ENCODE measurements around the gene DENND1B. TPM values are rescaled to one million over a fixed set of nuclear protein-coding genes. Genes with fewer than 3 reads are reported as not detected.
"Not testable (repeated sequence)": the region's sequence is repeated elsewhere in the genome, so short reads cannot be mapped to it uniquely, and the experiment has no call there.

The DENND1B gene
- total RNA-seq, 1 experiment from 2014 or later, result 12.7 TPM

DNA sequence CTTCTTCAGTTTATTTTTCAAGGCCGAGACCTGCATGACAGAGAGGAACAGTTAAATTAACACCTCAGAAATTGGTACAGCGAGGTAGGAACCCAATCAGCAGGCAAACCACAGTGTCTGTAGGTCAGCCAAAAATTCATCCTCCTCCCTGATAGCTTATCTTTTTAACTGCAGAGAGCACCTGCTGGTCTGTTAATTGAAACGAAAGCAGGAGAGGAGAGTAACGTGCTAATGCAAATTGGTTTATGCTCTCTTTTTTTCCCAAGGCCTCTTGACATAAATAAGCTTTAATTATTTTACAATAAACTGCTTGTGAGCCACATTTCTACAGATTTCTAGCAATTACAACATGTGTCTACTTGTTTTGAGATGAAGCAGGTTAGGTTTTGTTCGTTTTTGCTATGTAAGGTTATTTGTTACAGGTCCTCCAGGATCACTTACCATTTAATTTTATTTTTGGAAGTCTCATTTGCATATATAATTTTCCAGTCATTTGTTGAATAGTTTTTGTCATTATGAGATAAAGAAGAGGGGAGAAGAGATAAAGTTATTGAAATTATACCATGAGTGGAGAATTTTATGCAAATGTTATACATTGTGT is 179.9 kb downstream of the DENND1B start:
- no peak for DNase-seq
- Histone ChIP-seq H3K27me3 (no peaks in the 10 kb centered on the region), H3K36me3 (no peaks in the 10 kb centered on the region), H3K4me3 (no peak overlapping the region), H3K9me3 (no peaks in the 10 kb centered on the region)

DNA sequence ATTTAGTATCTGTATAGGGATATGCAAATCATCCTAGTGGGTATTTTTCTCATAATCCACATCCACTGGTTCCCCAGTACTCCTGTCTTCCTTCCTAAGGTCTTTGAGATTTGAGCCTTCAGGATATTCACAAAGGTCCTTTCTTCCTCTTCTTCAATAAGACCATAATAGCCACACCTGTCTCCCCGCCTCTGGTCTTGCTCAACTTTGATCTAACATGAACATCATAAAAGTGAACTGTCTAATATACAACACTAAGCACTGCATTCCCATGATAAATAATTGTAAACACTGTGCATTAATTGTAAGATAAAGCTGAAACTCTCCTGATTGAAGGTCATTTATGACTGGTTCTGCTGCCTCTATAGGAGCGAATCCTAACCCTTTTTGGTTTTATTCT is 184.6 kb downstream of the DENND1B start:
- H3K4me3 ChIP-seq, result no peak overlapping the region
- H3K27me3 ChIP-seq, result no peaks in the 10 kb centered on the region
- H3K36me3 ChIP-seq, result no peaks in the 10 kb centered on the region
- DNase-seq, result no peak
- no peaks in the 10 kb centered on the region for H3K9me3 ChIP-seq

DNA sequence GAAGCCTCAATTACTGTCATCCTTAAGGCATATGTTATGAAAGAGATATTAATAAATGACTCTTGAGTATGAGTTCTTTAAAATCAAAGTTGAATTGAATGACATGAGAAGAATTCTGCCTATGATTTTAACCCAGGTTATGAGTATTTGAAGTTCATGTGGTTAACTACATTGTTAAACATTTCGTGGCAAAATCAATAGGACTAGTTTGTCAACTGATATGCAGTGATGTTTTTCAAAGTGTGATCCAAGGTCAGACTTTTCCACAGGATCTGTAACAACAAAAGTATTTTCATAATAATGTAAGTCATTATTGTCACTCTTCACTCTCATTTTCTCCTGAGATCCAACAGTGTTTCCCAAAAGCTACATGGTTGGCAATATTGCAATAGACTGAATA is 189.5 kb downstream of the DENND1B start:
- H3K9me3 ChIP-seq, result no peaks in the 10 kb centered on the region
- no peaks in the 10 kb centered on the region for H3K36me3 ChIP-seq
- no peak overlapping the region for H3K4me3 ChIP-seq
- no peak for DNase-seq
- H3K27me3 ChIP-seq, result no peaks in the 10 kb centered on the region

GRCh38 chr1:197577580-197577979 is 197.7 kb downstream of the DENND1B start:
- no peaks in the 10 kb centered on the region for H3K27me3 ChIP-seq
- H3K36me3 ChIP-seq, result peaks cover 3% of the 10 kb centered on the region
- no peak for DNase-seq
- no peak overlapping the region for H3K4me3 ChIP-seq
- H3K9me3 ChIP-seq, result 0 out of 2 replicates have a peak, but pooled peaks cover 2% of the 10 kb centered on the region

DNA sequence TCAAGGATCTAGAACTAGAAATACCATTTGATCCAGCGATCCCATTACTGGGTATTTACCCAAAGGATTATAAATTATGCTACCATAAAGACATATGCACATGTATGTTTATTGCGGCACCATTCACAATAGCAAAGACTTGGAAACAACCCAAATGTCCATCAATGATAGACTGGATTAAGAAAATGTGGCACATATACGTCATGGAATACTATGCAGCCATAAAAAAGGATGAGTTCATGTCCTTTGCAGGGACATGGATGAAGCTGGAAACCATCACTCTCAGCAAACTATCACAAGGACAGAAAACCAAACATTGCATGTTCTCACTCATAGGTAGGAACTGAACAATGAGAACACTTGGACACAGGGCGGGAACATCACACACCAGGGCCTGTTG is 199.7 kb downstream of the DENND1B start:
- H3K9me3 ChIP-seq, H3K27me3 ChIP-seq, DNase-seq, H3K4me3 ChIP-seq, H3K36me3 ChIP-seq: not testable (repeated sequence)

DNA sequence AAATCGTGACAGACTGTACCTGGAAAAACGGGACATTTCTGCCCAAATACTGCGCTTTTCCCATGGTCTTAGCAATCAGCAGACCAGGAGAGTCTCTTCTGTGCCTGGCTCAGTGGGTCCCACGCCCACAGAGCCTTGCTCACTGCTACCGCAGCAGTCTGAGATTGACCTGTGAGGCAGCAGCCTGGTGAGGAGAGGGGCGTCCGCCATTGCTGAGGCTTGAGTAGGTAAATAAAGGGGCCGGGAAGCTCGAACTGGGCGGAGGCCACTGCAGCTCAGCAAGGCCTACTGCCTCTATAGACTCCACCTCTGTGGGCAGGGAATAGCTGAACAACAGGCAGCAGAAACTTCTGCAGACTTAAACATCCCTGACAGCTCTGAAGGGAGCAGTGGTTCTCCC is 203.1 kb downstream of the DENND1B start:
- DNase-seq, result no peak
- H3K9me3 ChIP-seq, result peaks cover 7% of the 10 kb centered on the region
- H3K36me3 ChIP-seq, result peaks cover 3% of the 10 kb centered on the region
- H3K4me3 ChIP-seq, result no peak overlapping the region
- no peaks in the 10 kb centered on the region for H3K27me3 ChIP-seq

DNA sequence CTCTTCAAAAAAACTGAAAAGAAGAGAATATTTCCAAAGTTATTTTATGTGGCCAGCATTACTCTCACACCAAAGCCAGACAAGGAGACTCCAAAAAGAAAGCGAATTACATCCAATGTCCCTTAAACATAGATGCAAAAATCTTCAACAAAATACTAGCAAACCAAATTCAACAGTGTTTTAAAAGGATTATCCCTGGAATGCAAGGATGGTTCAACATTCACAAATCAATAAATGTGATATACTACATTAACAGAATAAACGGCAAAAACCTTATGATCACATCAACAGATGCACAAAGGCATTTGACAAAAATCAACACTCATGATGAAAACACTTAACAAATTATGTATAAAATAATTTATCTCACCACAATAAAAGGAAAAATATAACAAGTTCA is 207.8 kb downstream of the DENND1B start:
- Histone ChIP-seq H3K36me3 (no peaks in the 10 kb centered on the region), H3K4me3 (no peak overlapping the region), H3K9me3 (peaks cover 11% of the 10 kb centered on the region), H3K27me3 (no peaks in the 10 kb centered on the region)
- no peak for DNase-seq

DNA sequence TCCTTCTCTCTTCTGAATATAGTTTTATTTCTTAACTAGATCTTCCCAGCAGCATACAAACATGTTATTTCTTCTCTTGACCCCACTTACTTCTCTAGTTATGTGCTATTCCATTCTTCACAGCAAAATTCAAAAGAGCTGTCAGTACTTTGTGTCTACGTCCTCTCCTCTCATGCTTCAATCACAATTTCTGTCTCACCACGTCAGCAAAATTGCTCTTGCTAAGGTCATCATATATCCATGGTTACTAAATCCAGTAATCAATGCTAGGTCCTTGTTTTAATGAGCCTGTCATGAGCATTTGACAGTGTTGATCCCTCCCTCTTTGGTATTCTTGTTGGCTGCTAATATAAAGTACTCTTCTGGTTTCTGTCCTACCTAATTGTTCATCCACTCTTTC is 214.2 kb downstream of the DENND1B start:
- no peaks in the 10 kb centered on the region for H3K36me3 ChIP-seq
- H3K9me3 ChIP-seq, result no peaks in the 10 kb centered on the region; the same call in 1 of the 2 replicates
- H3K27me3 ChIP-seq, result no peaks in the 10 kb centered on the region
- H3K4me3 ChIP-seq, result no peak overlapping the region
- DNase-seq, result no peak

DNA sequence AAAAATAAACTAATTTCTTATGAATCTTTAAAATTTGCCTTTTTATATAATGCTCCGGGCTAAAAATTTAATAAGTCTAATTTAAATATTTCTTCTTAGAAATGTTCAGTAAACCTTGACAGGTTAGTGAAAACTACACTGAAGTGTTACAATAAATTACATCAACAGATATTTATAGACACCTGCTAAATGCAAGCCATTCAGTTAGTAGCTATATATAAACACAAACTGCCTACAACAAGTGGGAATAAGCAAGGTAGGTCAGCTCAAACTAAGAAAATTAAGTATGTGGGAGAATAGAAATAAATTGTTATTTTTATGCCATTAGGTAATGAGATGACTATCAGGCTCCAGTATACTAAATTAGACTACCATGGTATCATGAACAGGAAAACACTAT is 215.6 kb downstream of the DENND1B start:
- no peaks in the 10 kb centered on the region for H3K27me3 ChIP-seq
- H3K9me3 ChIP-seq, result no peaks in the 10 kb centered on the region; the same call in 1 of the 2 replicates
- H3K36me3 ChIP-seq, result no peaks in the 10 kb centered on the region
- H3K4me3 ChIP-seq, result no peak overlapping the region
- no peak for DNase-seq

DNA sequence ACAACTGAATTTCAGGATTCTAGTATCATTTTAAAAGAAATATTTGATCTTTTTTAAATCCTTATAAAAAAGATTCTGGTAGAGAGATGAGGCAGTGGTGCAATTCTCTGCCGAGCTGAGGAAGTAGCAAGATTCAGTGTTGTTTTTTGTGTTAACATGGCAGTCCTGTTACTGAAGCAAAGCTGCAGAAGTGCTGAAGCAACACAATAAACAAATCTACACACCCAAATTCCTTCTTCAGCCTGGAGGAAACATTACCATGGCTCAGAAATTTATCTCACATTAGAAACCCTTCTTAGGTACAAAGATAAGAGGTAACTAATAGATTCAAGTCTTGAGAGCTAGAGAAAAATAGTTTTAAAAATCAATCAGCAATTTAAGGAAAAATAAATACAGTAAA is 216.0 kb downstream of the DENND1B start:
- Histone ChIP-seq H3K4me3 (no peak overlapping the region), H3K36me3 (no peaks in the 10 kb centered on the region), H3K9me3 (no peaks in the 10 kb centered on the region; the same call in 1 of the 2 replicates), H3K27me3 (no peaks in the 10 kb centered on the region)
- DNase-seq, result no peak

DNA sequence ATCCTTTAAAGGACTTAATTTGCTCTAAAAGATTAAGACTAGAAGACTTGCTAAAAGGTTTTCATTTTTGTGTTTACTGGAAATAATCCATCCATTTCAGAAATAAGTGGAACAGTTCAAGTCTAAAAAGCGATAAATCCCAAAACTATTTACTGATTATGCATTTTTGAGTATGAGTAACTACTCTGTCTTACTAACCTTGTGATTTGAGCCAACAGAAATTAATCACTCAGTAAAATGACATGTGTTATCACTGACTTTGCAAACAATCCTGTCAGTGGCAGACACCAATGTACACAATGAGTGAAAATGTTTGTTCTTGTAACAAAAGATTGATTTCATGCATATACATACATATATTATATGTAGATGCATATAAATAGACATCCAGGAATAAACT is 218.0 kb downstream of the DENND1B start:
- Histone ChIP-seq H3K36me3 (no peaks in the 10 kb centered on the region), H3K9me3 (no peaks in the 10 kb centered on the region), H3K4me3 (peak overlapping the region; percentile 10; the same call in 1 of the 2 replicates), H3K27me3 (no peaks in the 10 kb centered on the region)
- DNase-seq, result no peak

- Histone ChIP-seq H3K9me3 (no peaks in the 10 kb centered on the region), H3K36me3 (no peaks in the 10 kb centered on the region), H3K27me3 (no peaks in the 10 kb centered on the region), H3K4me3 (no peak overlapping the region)
- no peak for DNase-seq
Observed at GRCh38 chr1:197553281-197553680, 222.0 kb downstream of the DENND1B start.

- DNase-seq, result no peak
- no peaks in the 10 kb centered on the region for H3K27me3 ChIP-seq
- no peaks in the 10 kb centered on the region for H3K36me3 ChIP-seq
- H3K4me3 ChIP-seq, result no peak overlapping the region
- no peaks in the 10 kb centered on the region for H3K9me3 ChIP-seq
Observed at GRCh38 chr1:197546989-197547388, 228.3 kb downstream of the DENND1B start.

DNA sequence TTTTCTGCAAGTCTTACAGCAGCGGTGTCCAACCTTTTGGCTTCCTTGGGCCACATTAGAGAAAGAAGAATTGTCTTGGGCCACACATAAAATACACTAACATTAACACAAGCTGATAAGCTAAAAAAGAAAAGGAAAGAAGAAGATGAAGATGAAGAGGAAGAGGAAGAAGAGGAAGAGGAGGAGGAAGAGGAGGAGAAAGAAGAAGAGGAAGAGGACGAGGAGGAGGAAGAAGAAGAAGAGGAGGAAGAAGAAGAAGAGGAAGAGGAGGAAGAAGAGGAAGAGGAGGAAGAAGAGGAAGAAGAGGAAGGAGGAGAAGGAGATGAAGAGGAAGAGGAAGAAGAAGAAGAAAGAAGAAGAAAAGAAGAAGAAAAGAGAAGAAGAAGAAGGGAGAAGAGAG is 230.7 kb downstream of the DENND1B start:
- no peaks in the 10 kb centered on the region for H3K27me3 ChIP-seq
- H3K4me3 ChIP-seq, result no peak overlapping the region
- H3K36me3 ChIP-seq, result no peaks in the 10 kb centered on the region
- no peaks in the 10 kb centered on the region for H3K9me3 ChIP-seq
- no peak for DNase-seq

DNA sequence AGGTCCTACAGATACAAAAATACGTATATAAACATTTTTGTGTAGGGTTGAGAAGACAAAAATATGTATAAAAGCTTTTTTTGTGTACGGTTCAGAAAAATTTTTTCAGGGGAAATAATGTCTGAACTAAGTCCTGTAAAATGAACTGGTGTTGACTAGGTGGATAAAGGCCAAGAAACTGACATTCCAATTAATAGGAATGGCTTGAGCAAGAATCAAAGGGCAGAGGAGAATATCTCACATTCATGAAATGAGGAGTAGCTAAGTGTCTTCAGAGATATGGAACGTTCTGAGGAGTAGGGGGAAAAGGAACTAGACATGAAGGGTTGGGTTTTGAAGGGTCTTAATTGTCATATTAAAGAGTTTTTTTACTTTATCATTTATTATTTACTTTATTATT is 231.2 kb downstream of the DENND1B start:
- no peaks in the 10 kb centered on the region for H3K27me3 ChIP-seq
- no peaks in the 10 kb centered on the region for H3K9me3 ChIP-seq
- no peak overlapping the region for H3K4me3 ChIP-seq
- H3K36me3 ChIP-seq, result no peaks in the 10 kb centered on the region
- no peak for DNase-seq

DNA sequence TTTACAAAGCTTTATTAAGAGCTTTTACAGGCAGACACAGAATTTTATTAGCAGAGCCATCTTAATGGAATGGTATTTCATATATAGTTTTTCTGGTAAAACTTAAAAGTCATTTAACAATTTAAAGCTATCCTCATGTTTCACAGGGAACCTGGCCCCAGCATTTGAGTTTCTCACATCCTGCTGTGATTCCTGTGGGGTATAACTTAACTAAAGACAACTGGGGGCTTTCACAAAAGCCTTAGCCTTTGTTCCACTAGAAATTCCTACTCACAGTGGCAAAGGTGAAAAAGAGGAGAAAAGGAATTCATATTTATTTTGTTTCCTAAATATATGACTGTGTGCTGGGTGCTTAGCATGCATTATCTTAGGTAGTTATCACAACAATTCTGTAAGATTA is 233.9 kb downstream of the DENND1B start:
- H3K9me3 ChIP-seq, result no peaks in the 10 kb centered on the region
- no peaks in the 10 kb centered on the region for H3K36me3 ChIP-seq
- H3K27me3 ChIP-seq, result no peaks in the 10 kb centered on the region
- H3K4me3 ChIP-seq, result no peak overlapping the region
- DNase-seq, result no peak

DNA sequence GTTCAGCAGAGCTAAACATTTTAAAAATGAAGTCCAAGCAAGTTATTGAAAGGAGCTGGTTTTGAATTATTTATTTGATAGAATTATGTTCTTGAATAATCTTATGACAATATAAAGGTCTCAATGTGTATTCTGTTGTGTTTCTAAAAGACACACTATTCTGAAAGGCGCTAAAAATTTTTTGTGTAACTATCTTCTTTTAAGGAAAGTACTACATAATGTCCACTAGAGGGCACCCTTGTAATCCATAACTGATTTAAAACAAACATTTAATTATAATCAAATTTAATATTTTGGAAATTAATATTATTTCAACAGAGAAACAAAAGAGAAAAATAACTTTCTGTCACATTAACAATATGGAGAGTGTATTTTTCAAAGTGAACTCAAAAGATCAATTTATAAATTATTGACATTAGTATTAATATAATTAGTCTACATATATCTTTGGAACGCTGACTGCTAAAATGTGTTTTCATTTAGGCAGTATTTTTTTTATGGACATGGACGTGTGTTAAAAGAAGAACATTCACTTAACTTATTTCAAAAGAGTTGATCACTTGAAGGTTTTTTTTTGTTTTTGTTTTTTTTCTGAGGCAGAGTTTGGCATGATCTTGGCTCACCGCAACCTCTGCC is 248.4 kb downstream of the DENND1B start:
- no peak for DNase-seq
- Histone ChIP-seq H3K9me3 (no peaks in the 10 kb centered on the region), H3K36me3 (no peaks in the 10 kb centered on the region), H3K4me3 (no peak overlapping the region), H3K27me3 (no peaks in the 10 kb centered on the region)

- Histone ChIP-seq H3K36me3 (no peaks in the 10 kb centered on the region), H3K4me3 (no peak overlapping the region), H3K27me3 (no peaks in the 10 kb centered on the region), H3K9me3 (no peaks in the 10 kb centered on the region)
- DNase-seq, result no peak
Observed at GRCh38 chr1:197521118-197521739, 254.1 kb downstream of the DENND1B start.
